ENCODE results near the gene REP15.

DNA sequence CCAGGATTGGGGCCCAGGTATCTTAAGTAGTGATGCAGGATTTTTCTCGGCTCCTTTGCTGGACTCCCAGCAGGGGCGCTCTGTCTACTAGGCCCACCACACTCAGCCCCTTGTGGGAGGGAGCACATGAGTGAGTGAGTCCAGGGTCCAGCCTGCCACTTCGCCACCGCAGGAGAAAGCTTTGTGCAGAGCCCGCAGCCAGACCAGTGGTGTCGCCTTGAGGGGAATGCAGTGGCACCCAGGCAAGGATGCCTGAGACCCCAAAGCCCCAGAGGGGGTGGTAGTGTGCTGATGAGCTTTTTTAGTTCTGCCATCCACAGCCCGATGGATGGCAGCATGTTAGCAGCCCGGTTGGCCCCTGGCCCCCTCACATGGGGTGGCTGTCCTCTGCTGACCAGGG is 9.0 kb downstream of the REP15 start:
- TF ChIP-seq, protein P1, sequence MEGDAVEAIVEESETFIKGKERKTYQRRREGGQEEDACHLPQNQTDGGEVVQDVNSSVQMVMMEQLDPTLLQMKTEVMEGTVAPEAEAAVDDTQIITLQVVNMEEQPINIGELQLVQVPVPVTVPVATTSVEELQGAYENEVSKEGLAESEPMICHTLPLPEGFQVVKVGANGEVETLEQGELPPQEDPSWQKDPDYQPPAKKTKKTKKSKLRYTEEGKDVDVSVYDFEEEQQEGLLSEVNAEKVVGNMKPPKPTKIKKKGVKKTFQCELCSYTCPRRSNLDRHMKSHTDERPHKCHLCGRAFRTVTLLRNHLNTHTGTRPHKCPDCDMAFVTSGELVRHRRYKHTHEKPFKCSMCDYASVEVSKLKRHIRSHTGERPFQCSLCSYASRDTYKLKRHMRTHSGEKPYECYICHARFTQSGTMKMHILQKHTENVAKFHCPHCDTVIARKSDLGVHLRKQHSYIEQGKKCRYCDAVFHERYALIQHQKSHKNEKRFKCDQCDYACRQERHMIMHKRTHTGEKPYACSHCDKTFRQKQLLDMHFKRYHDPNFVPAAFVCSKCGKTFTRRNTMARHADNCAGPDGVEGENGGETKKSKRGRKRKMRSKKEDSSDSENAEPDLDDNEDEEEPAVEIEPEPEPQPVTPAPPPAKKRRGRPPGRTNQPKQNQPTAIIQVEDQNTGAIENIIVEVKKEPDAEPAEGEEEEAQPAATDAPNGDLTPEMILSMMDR (optimal IDR thresholded peaks at IDR 0.05 in 1 of 3, IDR thresholded peaks at IDR 0.05 in 1 of 3, conservative IDR thresholded peaks at IDR 0.05 in 1 of 3; ENCODE audit: extremely low read depth in 1 of 3, insufficient read depth in 2 of 3, low read length in 3 of 3), result no peak
- TF ChIP-seq EZH2 (IDR thresholded peaks at IDR 0.05; ENCODE audit: low read length), result no peak
